VCaP (cell line): ENCODE data around the gene DIAPH2.

Source experiments
- H3K27ac ChIP-seq: fragments of 450-650 bp; 2 replicates; pipeline ENCODE4 v1.5.1; 2017
- CTCF ChIP-seq: fragments of 450-650 bp; conservative IDR thresholded peaks from 2 replicates; pipeline ENCODE4 v1.5.1; 2017; ENCODE audit warnings: mild to moderate bottlenecking, moderate library complexity

Gene DIAPH2

GRCh38 chrX:97330151-97330550, 645.5 kb downstream of the DIAPH2 start:
- H3K27ac ChIP-seq: no peak overlapping the region
- no peak for TF ChIP-seq CTCF

GRCh38 chrX:97332963-97333362, 648.3 kb downstream of the DIAPH2 start:
- no peak for TF ChIP-seq CTCF
- H3K27ac ChIP-seq: no peak overlapping the region

- no peak for TF ChIP-seq CTCF
Observed at GRCh38 chrX:97334850-97335249, 650.2 kb downstream of the DIAPH2 start.

GRCh38 chrX:97344724-97345123, 660.1 kb downstream of the DIAPH2 start:
- no peak overlapping the region for H3K27ac ChIP-seq
- no peak for TF ChIP-seq CTCF

More at GRCh38 chrX:97334850-97335249, 650.2 kb downstream of the DIAPH2 start:
- H3K27ac ChIP-seq: no peak overlapping the region

GRCh38 chrX:97358941-97359340, 674.3 kb downstream of the DIAPH2 start:
- no peak for TF ChIP-seq CTCF
- no peak overlapping the region for H3K27ac ChIP-seq

- TF ChIP-seq CTCF: no peak
- no peak overlapping the region for H3K27ac ChIP-seq
Observed at GRCh38 chrX:97363843-97364242, 679.2 kb downstream of the DIAPH2 start.

GRCh38 chrX:97366237-97366636, 681.6 kb downstream of the DIAPH2 start:
- H3K27ac ChIP-seq: no peak overlapping the region
- TF ChIP-seq CTCF: no peak

- no peak for TF ChIP-seq CTCF
- H3K27ac ChIP-seq: no peak overlapping the region
Observed at GRCh38 chrX:97367125-97367524, 682.5 kb downstream of the DIAPH2 start.
